ENCODE results near the gene PIM1.

PIM1 gene

GRCh38 chr6:37218061-37218460 lies 48.1 kb downstream of the PIM1 start:
- H3K27me3 ChIP-seq (ENCODE audit: low read depth, low read length) = no peaks in the 10 kb centered on the region
- no peak overlapping the region for H3K4me3 ChIP-seq (ENCODE audit: low read length)
- H3K79me2 ChIP-seq (ENCODE audit: low read length) = no peaks in the 10 kb centered on the region
- peaks cover 13% of the 10 kb centered on the region for H3K4me1 ChIP-seq (ENCODE audit: low read length)
- TF ChIP-seq CTCF (IDR thresholded peaks at IDR 0.05; ENCODE audit: low read depth, low read length) (no peak), EZH2phosphoT487 (IDR thresholded peaks at IDR 0.05; ENCODE audit: low read depth) (no peak)
- no peak overlapping the region for H2AFZ ChIP-seq (ENCODE audit: low read depth, low read length)
- no peak overlapping the region for H3K9ac ChIP-seq (ENCODE audit: low read length)
- H4K20me1 ChIP-seq (ENCODE audit: insufficient read depth, low read length) = no peaks in the 10 kb centered on the region
- no peaks in the 10 kb centered on the region for H3K9me3 ChIP-seq (ENCODE audit: insufficient read depth, low read length)
- no peak overlapping the region for H3K4me2 ChIP-seq (ENCODE audit: low read length)
- no peaks in the 10 kb centered on the region for H3K36me3 ChIP-seq (replicated peaks; ENCODE audit: low read depth, low read length)
- H3K27ac ChIP-seq (ENCODE audit: low read length) = no peak overlapping the region

GRCh38 chr6:37218511-37218910 lies 48.6 kb downstream of the PIM1 start:
- H3K36me3 ChIP-seq (replicated peaks; ENCODE audit: low read depth, low read length) = no peaks in the 10 kb centered on the region

GRCh38 chr6:37221585-37222124 lies 51.7 kb downstream of the PIM1 start:
- Histone ChIP-seq H3K36me3 (replicated peaks; ENCODE audit: low read depth, low read length) (no peaks in the 10 kb centered on the region), H3K27ac (ENCODE audit: low read length) (no peak overlapping the region), H3K27me3 (ENCODE audit: low read depth, low read length) (no peaks in the 10 kb centered on the region), H3K4me2 (ENCODE audit: low read length) (peak overlapping the region; percentile 75), H4K20me1 (ENCODE audit: insufficient read depth, low read length) (no peaks in the 10 kb centered on the region), H3K9ac (ENCODE audit: low read length) (peak overlapping the region; percentile 40), H3K9me3 (ENCODE audit: insufficient read depth, low read length) (no peaks in the 10 kb centered on the region), H3K4me3 (ENCODE audit: low read length) (peak overlapping the region; percentile 83), H3K79me2 (ENCODE audit: low read length) (no peaks in the 10 kb centered on the region), H3K4me1 (ENCODE audit: low read length) (peaks cover 14% of the 10 kb centered on the region), H2AFZ (ENCODE audit: low read depth, low read length) (peak overlapping the region; percentile 98)
- TF ChIP-seq CTCF (IDR thresholded peaks at IDR 0.05; ENCODE audit: low read depth, low read length) = no peak
- no peak for TF ChIP-seq EZH2phosphoT487 (IDR thresholded peaks at IDR 0.05; ENCODE audit: low read depth)

More at GRCh38 chr6:37218511-37218910, 48.6 kb downstream of the PIM1 start:
- Histone ChIP-seq H3K4me2 (ENCODE audit: low read length) (no peak overlapping the region), H3K9me3 (ENCODE audit: insufficient read depth, low read length) (no peaks in the 10 kb centered on the region), H2AFZ (ENCODE audit: low read depth, low read length) (no peak overlapping the region), H3K79me2 (ENCODE audit: low read length) (no peaks in the 10 kb centered on the region), H3K27me3 (ENCODE audit: low read depth, low read length) (no peaks in the 10 kb centered on the region), H3K9ac (ENCODE audit: low read length) (no peak overlapping the region), H3K27ac (ENCODE audit: low read length) (no peak overlapping the region), H3K4me3 (ENCODE audit: low read length) (no peak overlapping the region), H3K4me1 (ENCODE audit: low read length) (peaks cover 14% of the 10 kb centered on the region), H4K20me1 (ENCODE audit: insufficient read depth, low read length) (no peaks in the 10 kb centered on the region)
- no peak for TF ChIP-seq CTCF (IDR thresholded peaks at IDR 0.05; ENCODE audit: low read depth, low read length)
- no peak for TF ChIP-seq EZH2phosphoT487 (IDR thresholded peaks at IDR 0.05; ENCODE audit: low read depth)

DNA sequence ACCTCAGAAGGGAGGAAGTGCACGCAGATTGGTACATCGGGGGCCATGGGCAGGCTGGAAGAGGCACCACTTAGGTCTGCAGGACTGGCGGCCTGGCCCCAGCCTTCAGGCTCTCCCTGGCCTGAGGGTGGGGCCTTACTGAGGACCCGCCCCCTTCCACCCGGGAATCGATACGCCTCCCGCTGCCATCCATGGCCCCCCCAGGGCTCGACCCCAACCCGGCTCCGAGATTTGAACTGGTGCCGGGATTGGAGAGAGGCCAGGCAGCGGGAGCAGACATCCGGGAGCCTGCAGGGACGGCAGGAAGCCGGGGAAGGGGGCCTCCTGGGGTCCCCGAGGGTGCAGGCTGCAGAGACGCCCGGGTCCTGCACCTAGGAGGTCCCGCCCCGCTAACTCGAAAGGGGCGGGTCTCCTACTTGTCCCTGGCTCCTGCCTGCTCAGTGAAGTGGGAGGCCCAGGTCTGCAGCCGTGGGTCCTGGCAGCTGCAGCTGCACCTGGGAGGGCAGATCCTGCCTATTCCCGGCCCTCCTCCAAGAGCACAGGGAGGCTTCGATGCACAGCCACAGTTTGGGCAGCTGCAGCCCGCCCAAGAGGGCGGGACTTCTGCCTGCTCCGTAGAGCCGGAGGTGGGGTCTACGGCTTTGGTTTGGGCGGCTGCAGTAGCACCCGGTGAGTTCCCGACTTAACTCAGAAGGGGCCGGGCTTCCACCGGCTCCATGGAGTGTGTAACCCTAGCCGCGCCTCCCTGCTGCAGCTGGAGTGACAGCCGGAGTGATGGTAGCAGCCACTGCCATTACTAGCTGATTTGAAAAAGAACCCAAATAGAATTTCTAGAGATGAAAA lies 52.4 kb downstream of the PIM1 start:
- H2AFZ ChIP-seq (ENCODE audit: low read depth, low read length) = peak overlapping the region; percentile 98
- H3K27ac ChIP-seq (ENCODE audit: low read length) = no peak overlapping the region
- H3K4me3 ChIP-seq (ENCODE audit: low read length) = peak overlapping the region; percentile 83
- no peaks in the 10 kb centered on the region for H3K79me2 ChIP-seq (ENCODE audit: low read length)
- TF ChIP-seq EZH2phosphoT487 (IDR thresholded peaks at IDR 0.05; ENCODE audit: low read depth) (no peak), CTCF (IDR thresholded peaks at IDR 0.05; ENCODE audit: low read depth, low read length) (no peak)
- H3K4me1 ChIP-seq (ENCODE audit: low read length) = peaks cover 14% of the 10 kb centered on the region
- H3K4me2 ChIP-seq (ENCODE audit: low read length) = peak overlapping the region; percentile 75
- H3K36me3 ChIP-seq (replicated peaks; ENCODE audit: low read depth, low read length) = no peaks in the 10 kb centered on the region
- H3K9ac ChIP-seq (ENCODE audit: low read length) = peak overlapping the region; percentile 40
- no peaks in the 10 kb centered on the region for H3K27me3 ChIP-seq (ENCODE audit: low read depth, low read length)
- no peaks in the 10 kb centered on the region for H3K9me3 ChIP-seq (ENCODE audit: insufficient read depth, low read length)
- no peaks in the 10 kb centered on the region for H4K20me1 ChIP-seq (ENCODE audit: insufficient read depth, low read length)

Measured in OCI-LY3 (cell line).